KMS-11 (cell line): ENCODE results near the gene OR10H3.
"Not testable (repeated sequence)": the region's sequence is repeated elsewhere in the genome, so short reads cannot be mapped to it uniquely, and the experiment has no call there.

Source experiments
- H2AFZ ChIP-seq: fragments of 200-600 bp; sonication (generic); 2 replicates; pipeline ENCODE4 v1.6.1; 2016; ENCODE audit warnings: antibody characterized with exemption, mixed run types, low read depth
- H3K27ac ChIP-seq: fragments of 200-600 bp; sonication (generic); 2 replicates; pipeline ENCODE4 v1.6.1; 2016; ENCODE audit warnings: mild to moderate bottlenecking, mixed run types
- H3K27me3 ChIP-seq: fragments of 200-600 bp; sonication (generic); 2 replicates; pipeline ENCODE4 v1.6.1; 2017; ENCODE audit warnings: mild to moderate bottlenecking, low read depth, mixed run types, moderate library complexity; ENCODE audit not compliant: insufficient read depth
- H3K36me3 ChIP-seq: fragments of 200-600 bp; sonication (generic); 2 replicates; pipeline ENCODE4 v1.6.1; 2017; ENCODE audit warnings: mild to moderate bottlenecking, mixed run types; ENCODE audit not compliant: insufficient read depth
- H3K4me1 ChIP-seq: fragments of 200-600 bp; sonication (generic); 2 replicates; pipeline ENCODE4 v1.6.1; 2016; ENCODE audit warnings: mild to moderate bottlenecking, low read depth, mixed run types; ENCODE audit not compliant: poor library complexity, severe bottlenecking
- H3K4me2 ChIP-seq: fragments of 200-600 bp; sonication (generic); 2 replicates; pipeline ENCODE4 v1.7.0; 2016; ENCODE audit warnings: mild to moderate bottlenecking, mixed run types
- H3K4me3 ChIP-seq: fragments of 200-600 bp; sonication (generic); IDR thresholded peaks from 2 replicates; pipeline ENCODE4 v1.6.1; 2017; ENCODE audit warnings: low read depth, low read length, mixed read lengths; ENCODE audit not compliant: insufficient read depth
- H3K79me2 ChIP-seq: fragments of 200-600 bp; sonication (generic); 2 replicates; pipeline ENCODE4 v1.6.1; 2016; ENCODE audit warnings: low read depth, mixed run types; ENCODE audit not compliant: insufficient read depth
- H3K9ac ChIP-seq: fragments of 200-600 bp; sonication (generic); 2 replicates; pipeline ENCODE4 v1.6.1; 2016; ENCODE audit warnings: mild to moderate bottlenecking, mixed run types
- H4K20me1 ChIP-seq: fragments of 200-600 bp; sonication (generic); 2 replicates; pipeline ENCODE4 v1.6.1; 2016; ENCODE audit warnings: mild to moderate bottlenecking, mixed run types; ENCODE audit not compliant: insufficient read depth
- TF ChIP-seq, protein P1 (sequence below): fragments of 200-600 bp; sonication (generic); conservative IDR thresholded peaks from 2 replicates; pipeline ENCODE4 v1.6.1; 2017; ENCODE audit warnings: low read depth, mild to moderate bottlenecking, antibody characterized with exemption, low read length, moderate library complexity, mixed read lengths

Gene OR10H3

DNA sequence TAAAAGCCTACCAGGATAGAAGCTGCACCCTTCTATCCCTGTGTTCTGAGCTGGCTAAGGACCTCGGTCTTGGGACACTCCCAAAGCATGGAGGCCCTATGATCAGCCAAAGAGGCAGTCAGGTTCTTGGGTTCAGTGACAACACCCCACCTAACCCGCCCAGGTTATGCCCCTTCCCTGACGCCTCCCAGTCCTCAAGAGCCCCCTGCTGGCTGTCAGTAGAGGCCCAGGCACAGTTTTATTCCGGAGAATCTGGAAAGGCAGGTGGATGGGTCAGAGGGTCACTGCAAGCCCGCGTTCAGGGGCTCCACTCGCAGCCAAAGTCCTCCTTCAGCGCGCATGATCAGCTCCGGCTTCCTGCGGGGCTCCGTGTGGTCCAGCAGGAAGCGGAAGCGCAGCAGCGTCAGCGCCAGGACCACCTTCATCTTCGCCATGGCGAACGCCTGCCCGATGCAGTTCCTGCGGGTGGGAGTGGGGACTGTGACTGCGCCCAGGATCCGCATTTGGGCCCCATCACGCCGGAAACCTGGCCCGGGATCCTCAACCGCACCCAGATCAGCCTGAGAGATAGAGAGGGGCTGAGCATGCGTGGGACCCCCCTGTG, 22.3 kb downstream of the OR10H3 start:
- H3K4me2 ChIP-seq = no peak overlapping the region
- no peaks in the 10 kb centered on the region for H3K36me3 ChIP-seq
- no peaks in the 10 kb centered on the region; the same call in 1 of the 2 replicates for H3K27me3 ChIP-seq
- H3K4me1 ChIP-seq = no peaks in the 10 kb centered on the region
- H3K27ac ChIP-seq = no peak overlapping the region
- TF ChIP-seq, protein P1, sequence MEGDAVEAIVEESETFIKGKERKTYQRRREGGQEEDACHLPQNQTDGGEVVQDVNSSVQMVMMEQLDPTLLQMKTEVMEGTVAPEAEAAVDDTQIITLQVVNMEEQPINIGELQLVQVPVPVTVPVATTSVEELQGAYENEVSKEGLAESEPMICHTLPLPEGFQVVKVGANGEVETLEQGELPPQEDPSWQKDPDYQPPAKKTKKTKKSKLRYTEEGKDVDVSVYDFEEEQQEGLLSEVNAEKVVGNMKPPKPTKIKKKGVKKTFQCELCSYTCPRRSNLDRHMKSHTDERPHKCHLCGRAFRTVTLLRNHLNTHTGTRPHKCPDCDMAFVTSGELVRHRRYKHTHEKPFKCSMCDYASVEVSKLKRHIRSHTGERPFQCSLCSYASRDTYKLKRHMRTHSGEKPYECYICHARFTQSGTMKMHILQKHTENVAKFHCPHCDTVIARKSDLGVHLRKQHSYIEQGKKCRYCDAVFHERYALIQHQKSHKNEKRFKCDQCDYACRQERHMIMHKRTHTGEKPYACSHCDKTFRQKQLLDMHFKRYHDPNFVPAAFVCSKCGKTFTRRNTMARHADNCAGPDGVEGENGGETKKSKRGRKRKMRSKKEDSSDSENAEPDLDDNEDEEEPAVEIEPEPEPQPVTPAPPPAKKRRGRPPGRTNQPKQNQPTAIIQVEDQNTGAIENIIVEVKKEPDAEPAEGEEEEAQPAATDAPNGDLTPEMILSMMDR = no peak
- H4K20me1 ChIP-seq = no peaks in the 10 kb centered on the region
- no peak overlapping the region for H3K4me3 ChIP-seq
- H2AFZ ChIP-seq = no peak overlapping the region
- no peak overlapping the region for H3K9ac ChIP-seq
- no peaks in the 10 kb centered on the region for H3K79me2 ChIP-seq

DNA sequence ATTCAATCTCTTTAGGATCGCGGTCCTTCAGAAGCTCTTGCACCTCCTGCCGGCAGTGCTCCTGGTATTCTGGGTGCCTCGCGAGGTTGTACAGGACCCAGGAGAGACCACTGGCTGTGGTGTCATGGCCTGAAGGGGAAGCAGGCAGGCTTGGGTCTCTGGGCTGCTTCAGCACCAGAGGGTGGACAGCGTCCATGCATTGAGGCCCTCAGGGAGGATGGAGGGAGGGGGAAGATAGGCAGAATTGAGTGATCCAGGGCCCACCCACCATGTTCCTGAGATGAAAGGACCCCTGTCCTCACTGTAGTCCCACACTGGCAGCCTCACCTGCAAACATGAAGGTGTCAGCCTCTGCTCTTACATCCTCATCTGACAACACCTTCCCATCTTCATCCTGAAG, 31.8 kb downstream of the OR10H3 start:
- Histone ChIP-seq H3K4me1 (no peaks in the 10 kb centered on the region), H3K27ac (no peak overlapping the region), H3K27me3 (peaks cover 3% of the 10 kb centered on the region; the same call in 1 of the 2 replicates), H3K9ac (no peak overlapping the region), H3K4me2 (no peak overlapping the region), H2AFZ (no peak overlapping the region), H3K79me2 (no peaks in the 10 kb centered on the region), H3K4me3 (no peak overlapping the region), H4K20me1 (no peaks in the 10 kb centered on the region), H3K36me3 (no peaks in the 10 kb centered on the region)
- TF ChIP-seq, protein P1 = no peak

DNA sequence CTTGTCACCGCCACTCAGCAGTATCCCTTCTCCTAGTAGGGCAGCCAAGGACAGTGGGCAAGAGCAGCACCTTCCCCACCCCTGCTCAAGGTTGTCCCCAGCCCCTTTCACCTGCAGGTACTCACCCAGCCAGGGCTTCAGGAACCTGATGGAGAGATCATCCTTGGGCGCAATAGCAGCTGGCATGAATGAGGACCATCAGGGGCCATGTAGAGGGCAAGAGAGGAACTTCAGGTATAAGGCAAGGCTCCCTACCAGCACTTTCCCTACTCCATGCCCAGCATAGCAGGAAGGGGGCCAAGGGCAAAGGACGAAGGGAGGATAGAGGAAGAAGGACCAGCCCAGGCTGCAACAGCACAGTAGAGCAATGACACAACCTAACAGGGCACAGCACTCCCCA, 36.4 kb downstream of the OR10H3 start:
- not testable (repeated sequence) for H3K36me3 ChIP-seq, H4K20me1 ChIP-seq, H3K4me1 ChIP-seq, H3K27me3 ChIP-seq, H3K9ac ChIP-seq, H3K4me3 ChIP-seq, H3K79me2 ChIP-seq, H3K27ac ChIP-seq, H2AFZ ChIP-seq, H3K4me2 ChIP-seq

DNA sequence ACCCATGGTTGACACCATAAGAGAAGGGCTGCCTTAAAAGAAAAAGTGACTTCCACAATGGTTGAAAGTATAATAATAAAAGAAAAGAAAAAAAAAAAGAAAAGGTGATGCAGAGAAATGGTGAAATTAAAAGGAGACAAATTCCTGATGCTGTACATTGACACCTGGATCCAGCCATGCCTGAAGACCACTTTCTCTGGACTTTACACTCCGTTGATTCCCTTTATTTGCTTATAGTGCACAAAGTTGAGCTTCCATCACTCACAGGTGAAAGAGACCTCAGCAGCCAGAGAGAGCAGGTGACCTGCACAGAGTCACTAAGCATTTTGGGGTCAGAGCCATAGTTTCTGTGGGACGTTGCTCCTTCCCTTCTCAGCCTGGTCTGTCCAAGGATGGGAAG, 37.5 kb downstream of the OR10H3 start:
- Histone ChIP-seq H3K27me3 (no peaks in the 10 kb centered on the region), H3K27ac (no peak overlapping the region), H3K9ac (no peak overlapping the region), H3K4me2 (no peak overlapping the region), H2AFZ (no peak overlapping the region), H4K20me1 (no peaks in the 10 kb centered on the region), H3K4me3 (no peak overlapping the region), H3K4me1 (no peaks in the 10 kb centered on the region), H3K36me3 (no peaks in the 10 kb centered on the region), H3K79me2 (no peaks in the 10 kb centered on the region)
- TF ChIP-seq, protein P1 = no peak

DNA sequence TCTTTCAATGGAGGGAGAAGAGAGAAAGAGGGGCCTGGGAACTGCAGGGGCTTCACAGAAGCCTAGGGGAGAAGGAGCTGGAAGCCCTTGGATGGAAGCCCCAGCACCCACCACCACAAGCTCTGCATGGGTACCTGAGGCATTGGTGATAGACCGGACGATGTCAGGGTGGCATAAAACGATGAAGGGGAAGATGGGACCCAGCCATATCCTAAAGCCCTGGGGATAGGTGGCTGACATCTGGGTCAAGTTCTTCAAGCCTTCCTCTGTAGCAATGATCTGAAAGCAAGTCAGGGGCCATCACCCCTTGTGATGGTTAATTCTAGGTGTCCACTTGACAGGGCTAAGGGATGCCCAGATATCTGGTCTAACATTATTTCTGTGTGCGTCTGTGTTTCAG, 38.5 kb downstream of the OR10H3 start:
- H3K4me3 ChIP-seq = no peak overlapping the region
- no peak overlapping the region for H2AFZ ChIP-seq
- H3K27me3 ChIP-seq = no peaks in the 10 kb centered on the region
- no peaks in the 10 kb centered on the region for H3K36me3 ChIP-seq
- TF ChIP-seq, protein P1 = no peak
- H3K27ac ChIP-seq = no peak overlapping the region
- no peaks in the 10 kb centered on the region for H3K4me1 ChIP-seq
- H3K79me2 ChIP-seq = no peaks in the 10 kb centered on the region
- no peaks in the 10 kb centered on the region for H4K20me1 ChIP-seq
- H3K9ac ChIP-seq = no peak overlapping the region
- H3K4me2 ChIP-seq = no peak overlapping the region
